ENCODE data around the gene ANKRD34B. TPM values are rescaled to one million over a fixed set of nuclear protein-coding genes. Genes with fewer than 3 reads are reported as not detected.

The ANKRD34B gene
- total RNA-seq, 2 donors from 2014 or later, result 0.20 to 0.49 TPM

- DNase-seq, result no peak
- WGBS, 2 experiments (ENCODE audit: insufficient coverage in 1 of 2, insufficient read length in 1 of 2), result 68 to 89% methylated on average over 3 of the region's 3 CpGs
- no peaks in the 10 kb centered on the region for H3K36me3 Mint-ChIP-seq (ENCODE audit: low read depth)
These were observed 62.4 kb downstream of the ANKRD34B start for GRCh38 chr5:80507663-80508062.

More at GRCh38 chr5:80507663-80508062, 62.4 kb downstream of the ANKRD34B start:
- no peaks in the 10 kb centered on the region for H3K4me1 ChIP-seq (ENCODE audit: control insufficient read depth, insufficient read depth, low read length)
- no peak overlapping the region for H3K4me3 ChIP-seq (ENCODE audit: low read length)
- H3K27me3 ChIP-seq (ENCODE audit: control insufficient read depth, insufficient read depth, low read length, poor library complexity, severe bottlenecking), result no peaks in the 10 kb centered on the region
- Mint-ChIP-seq H3K9me3 (no peaks in the 10 kb centered on the region), H3K27ac (no peak overlapping the region), H3K27me3 (ENCODE audit: insufficient read depth) (no peaks in the 10 kb centered on the region), H3K4me1 (no peaks in the 10 kb centered on the region), H3K4me3 (no peak overlapping the region)
- TF ChIP-seq CTCF (conservative IDR thresholded peaks at IDR 0.05), result no peak
- H3K36me3 ChIP-seq (ENCODE audit: control insufficient read depth, insufficient read depth, low read length), result no peaks in the 10 kb centered on the region
- H3K27ac ChIP-seq (ENCODE audit: low read depth, low read length), result no peak overlapping the region
- no peak overlapping the region for H3K9ac ChIP-seq (ENCODE audit: extremely low read depth, low read length, poor library complexity, severe bottlenecking)
- no peaks in the 10 kb centered on the region for H3K9me3 ChIP-seq (ENCODE audit: control insufficient read depth, low read length)

Other genes starting within 250 kb of the ANKRD34B start
- gene ZFYVE16, start 162.2 kb downstream of the ANKRD34B start, total RNA-seq, result 10 to 100 TPM; 58.3 to 85.0 TPM
- 1 to 10 TPM; 1.2 to 1.5 TPM for gene FAM151B, start 82.2 kb downstream of the ANKRD34B start, total RNA-seq
- gene MSH3, start 84.4 kb upstream of the ANKRD34B start, total RNA-seq, result 10 to 100 TPM; 17.3 to 25.2 TPM
- gene DHFR, start 84.7 kb upstream of the ANKRD34B start, total RNA-seq, result 10 to 100 TPM; 48.6 to 58.5 TPM

Measured in endodermal cell (in vitro differentiated cells).